GM20000 (cell line): ENCODE data around the gene MVP.
A peak's percentile ranks its signal among the peaks of the same experiment; 100 is the strongest.
"Not testable (repeated sequence)": the region's sequence is repeated elsewhere in the genome, so short reads cannot be mapped to it uniquely, and the experiment has no call there.

Experiments used
- DNase-seq: peaks from one replicate; pipeline ENCODE4 v3.0.0; 2012; ENCODE audit warnings: low spot score
- TF ChIP-seq, protein P1 (sequence below): IDR thresholded peaks from 2 replicates; pipeline ENCODE4 v1.5.1; 2012; ENCODE audit warnings: mild to moderate bottlenecking, control low read depth; ENCODE audit errors: extremely low read depth, missing control alignments

Gene MVP

DNA sequence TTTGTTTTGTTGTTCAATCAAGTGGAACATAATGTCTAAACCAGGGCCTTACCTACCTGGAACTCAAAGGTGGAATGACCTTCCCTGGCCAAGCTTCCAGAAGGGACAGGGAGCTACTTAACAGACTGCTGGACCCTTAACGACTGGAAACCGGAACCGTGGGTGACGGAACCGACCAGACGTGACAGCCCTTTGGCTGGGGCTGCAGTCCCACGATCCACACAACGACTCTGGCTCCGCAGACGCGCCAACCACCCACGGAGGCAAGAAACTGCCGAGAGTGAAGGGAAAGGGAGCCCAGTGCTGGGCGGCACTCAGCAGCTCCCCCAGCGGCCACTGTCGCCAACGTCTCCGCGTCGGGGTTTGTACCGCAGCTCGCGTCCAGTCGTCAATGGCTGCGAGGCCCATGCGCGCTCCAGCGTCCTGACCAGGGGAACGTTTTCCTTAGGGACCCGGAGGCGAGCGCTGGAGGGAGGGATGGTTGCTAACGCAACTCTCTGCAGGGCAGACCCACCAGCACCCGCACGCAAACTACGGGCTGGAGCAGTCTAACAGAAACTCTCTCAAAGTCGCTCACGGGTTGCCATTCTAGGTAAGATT, 35.3 kb upstream of the MVP start:
- peak; percentile 74 for DNase-seq
- TF ChIP-seq, protein P1, sequence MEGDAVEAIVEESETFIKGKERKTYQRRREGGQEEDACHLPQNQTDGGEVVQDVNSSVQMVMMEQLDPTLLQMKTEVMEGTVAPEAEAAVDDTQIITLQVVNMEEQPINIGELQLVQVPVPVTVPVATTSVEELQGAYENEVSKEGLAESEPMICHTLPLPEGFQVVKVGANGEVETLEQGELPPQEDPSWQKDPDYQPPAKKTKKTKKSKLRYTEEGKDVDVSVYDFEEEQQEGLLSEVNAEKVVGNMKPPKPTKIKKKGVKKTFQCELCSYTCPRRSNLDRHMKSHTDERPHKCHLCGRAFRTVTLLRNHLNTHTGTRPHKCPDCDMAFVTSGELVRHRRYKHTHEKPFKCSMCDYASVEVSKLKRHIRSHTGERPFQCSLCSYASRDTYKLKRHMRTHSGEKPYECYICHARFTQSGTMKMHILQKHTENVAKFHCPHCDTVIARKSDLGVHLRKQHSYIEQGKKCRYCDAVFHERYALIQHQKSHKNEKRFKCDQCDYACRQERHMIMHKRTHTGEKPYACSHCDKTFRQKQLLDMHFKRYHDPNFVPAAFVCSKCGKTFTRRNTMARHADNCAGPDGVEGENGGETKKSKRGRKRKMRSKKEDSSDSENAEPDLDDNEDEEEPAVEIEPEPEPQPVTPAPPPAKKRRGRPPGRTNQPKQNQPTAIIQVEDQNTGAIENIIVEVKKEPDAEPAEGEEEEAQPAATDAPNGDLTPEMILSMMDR = peak; percentile 72

DNA sequence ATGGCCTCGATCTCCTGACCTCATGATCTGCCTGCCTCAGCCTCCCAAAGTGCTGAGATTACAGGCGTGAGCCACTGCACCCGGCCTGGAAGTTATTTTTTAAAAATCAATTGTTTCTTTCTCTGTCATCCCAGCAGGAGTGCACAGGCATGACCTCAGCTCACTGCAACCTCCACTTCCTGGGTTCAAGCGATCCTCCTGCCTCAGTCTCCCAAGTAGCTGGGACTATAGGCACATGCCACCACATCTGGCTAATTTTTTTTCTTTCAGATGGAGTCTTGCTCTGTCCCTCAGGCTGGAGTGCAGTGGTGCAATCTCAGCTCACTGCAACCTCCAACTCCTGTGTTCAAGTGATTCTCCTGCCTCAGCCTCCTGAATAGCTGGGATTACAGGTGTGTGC, 33.1 kb upstream of the MVP start:
- not testable (repeated sequence) for DNase-seq

DNA sequence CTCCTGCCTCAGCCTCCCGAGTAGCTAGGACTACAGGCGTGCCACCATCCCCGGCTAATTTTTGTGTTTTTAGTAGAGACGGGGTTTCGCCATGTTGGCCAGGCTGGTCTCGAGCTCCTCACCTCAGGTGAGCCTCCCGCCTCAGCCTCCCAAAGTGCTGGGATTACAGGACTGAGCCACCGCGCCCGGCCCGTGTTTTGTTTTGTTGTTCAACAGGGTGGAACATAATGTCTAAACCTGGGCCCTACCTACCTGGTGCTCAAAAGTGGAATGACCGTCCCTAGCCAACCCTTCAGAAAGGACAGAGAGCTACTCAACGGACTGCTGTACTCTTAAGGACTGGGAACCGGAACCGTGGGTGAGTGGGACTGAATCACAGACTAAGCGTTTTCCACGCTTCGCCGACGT, 30.5 kb upstream of the MVP start:
- DNase-seq = no peak
- TF ChIP-seq, protein P1 = no peak

DNA sequence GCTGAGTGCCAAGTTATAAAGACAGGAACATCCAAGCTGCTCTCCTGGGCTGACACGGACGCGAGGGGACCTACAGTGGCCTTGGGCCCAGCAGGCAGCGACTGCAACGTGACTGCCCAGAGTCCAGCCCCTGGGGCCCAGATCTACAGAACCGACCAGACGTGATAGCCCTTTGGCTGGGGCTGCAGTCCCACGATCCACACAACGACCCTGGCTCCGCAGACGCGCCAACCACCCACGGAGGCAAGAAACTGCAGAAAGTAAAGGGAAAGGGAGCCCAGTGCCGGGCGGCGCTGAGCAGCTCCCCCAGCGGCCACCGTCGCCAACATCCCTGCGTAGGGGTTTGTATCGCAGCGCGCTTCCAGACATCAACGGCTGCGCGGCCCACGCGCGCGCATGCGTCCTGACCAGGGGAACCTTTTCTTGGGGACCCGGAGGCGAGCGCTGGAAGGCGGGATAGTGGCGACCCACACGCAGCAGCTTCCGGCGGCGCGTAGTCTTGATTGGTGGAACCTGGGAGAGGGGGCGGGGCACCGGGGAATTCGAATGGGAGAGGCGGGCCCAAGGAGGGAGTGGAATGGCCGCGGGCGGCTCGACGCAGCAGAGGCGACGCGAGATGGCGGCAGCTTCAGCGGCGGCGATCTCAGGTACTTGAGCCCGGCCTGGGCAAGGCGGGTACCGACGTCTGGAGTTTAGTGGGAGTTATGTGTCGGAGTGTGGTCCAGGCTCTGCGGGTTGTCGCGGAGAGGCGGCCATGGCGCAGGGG, 29.9 kb upstream of the MVP start, which contains the start of gene KIF22:
TSS of gene KIF22 (plus strand) at position 569 of the 766 bp plus-strand sequence. CDS start at position 578, 9 bp downstream.
- DNase-seq = peak; percentile 97
- TF ChIP-seq, protein P1 = peak; percentile 84

DNA sequence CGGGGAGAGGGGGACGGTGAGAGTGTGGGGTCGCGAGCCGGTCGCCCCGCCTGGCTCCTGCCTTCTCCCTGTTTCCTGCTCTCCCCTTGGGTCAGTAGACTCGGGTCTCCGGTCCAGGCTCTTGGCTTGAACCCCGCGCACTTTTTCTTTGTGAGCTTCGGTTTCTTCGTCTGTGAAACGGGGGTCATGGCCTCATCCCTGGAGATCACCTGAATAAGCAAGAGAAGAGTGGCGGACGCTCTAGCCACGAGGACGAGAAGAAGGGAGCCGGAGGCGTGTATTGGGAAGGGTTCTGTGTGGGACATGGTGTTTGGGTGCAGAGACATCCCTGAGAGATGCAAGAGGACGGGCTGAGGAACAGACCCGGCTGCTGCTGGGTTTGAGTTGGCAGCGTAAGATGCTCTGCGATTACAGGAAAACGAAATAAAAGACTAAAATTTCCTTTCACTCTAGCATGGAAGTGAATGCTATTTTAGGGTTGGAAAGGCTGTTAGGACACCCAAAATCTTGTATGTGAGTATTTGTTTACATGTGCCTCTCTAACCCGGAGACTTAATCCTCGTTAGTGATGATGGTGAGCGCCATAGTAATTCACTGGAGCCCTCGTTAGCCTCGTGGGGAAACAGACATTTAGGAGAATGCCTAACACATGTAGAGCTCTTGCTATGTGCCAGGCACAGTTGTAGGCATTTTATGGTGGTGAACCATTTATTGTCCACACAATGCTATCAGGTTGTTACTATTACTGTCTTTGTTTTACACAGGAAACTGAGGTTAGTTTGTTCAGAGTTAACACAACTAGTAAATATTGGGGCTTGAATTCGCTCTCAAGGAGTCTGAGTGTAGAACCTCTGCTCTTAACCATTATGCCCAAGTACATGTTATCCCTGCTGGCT, 29.1 kb upstream of the MVP start:
- TF ChIP-seq, protein P1 = no peak
- no peak for DNase-seq

DNA sequence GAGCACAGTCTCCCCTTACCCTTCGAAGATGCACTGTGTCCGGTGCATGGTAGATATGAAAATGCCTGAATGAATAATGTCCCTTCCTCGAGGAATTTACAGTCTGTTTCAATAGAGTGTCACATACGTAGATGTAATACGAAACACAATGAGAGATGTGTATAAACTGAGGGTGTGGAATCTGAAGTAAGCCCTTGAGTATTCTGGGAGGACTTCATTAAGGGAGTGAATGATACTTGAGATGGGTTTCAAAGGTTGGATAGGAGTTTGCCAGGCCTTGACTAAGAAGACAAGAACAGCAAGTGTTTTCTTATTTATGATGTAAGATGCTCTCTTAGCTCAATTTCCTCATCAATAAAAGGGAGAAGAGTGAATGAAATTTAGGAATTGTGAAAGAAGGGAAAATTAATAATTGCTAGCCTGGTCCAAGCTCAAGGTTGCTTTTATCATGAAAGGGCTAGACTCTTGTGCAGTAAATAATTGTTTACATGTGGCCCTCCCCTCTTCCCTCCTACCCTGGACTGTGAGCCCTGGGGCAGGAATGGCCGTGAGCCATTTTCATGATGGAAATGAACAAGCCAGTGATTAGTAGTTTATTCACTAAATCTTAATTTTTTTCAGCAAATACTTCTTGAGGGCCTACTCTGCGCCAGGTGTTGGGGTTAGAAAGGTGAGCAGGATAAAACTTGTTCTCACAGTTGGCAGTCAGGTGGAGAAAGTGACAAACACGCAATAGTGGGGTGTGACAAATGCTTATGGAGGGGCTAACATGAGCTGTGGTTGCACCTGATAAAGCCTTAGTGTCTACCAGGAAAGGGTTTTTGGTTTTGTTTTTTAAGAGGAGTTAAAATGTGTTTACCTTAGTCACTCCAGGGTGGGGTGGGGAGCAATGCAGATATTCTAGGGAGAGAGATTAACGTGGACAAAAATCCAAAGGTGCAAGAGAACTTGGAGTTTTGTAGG, 28.1 kb upstream of the MVP start:
- TF ChIP-seq, protein P1 = no peak
- DNase-seq = no peak

DNA sequence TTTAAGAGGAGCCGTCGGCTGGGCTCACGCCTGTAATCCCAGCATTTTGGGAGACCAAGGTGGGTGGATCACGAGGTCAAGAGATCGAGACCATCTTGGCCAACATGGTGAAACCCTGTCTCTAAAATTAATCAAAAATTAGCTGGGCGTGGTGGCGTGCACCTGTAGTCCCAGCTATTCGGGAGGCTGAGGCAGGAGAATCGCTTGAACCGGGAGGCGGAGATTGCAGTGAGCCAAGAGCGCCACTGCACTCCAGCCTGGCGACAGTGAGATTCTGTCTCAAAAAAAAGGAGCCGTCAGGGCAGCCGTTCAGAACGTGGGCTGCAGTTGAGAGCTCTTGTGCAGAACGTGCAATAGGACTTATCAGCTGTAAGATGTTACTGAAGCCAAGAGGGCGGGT, 27.1 kb upstream of the MVP start:
- DNase-seq = not testable (repeated sequence)
